LHCN-M2 (cell line): ENCODE results near the gene ABHD4. TPM values are rescaled to one million over a fixed set of nuclear protein-coding genes. Genes with fewer than 3 reads are reported as not detected.

ENCODE experiments used
- total RNA-seq: library from RNA; depleted of rRNA; stranded (reverse); fragments of >200 nt; gene quantifications from 2 replicates; pipeline ENCODE4 v1.2.3, GENCODE V29; 2014; rRNA removed

Gene ABHD4
- total RNA-seq, 1 experiment from 2014 or later = 9.8 TPM

Other genes with a start within 250 kb of the ABHD4 start
- gene DAD1, start 9.1 kb upstream of the ABHD4 start, total RNA-seq = 284 and 290 TPM in 2 replicates
- gene OR6J1, start 46.1 kb downstream of the ABHD4 start, total RNA-seq = not detected in 2 replicates
- gene OXA1L, start 168.4 kb downstream of the ABHD4 start, total RNA-seq = 80.6 and 83.2 TPM in 2 replicates
- 4.2 and 4.6 TPM in 2 replicates for gene SLC7A7, start 217.1 kb downstream of the ABHD4 start, total RNA-seq
- 104 and 188 TPM in 2 replicates for gene MRPL52, start 231.6 kb downstream of the ABHD4 start, total RNA-seq
- gene MMP14, start 238.3 kb downstream of the ABHD4 start, total RNA-seq = 292 and 331 TPM in 2 replicates